Smooth muscle cell of trachea (primary cell): ENCODE data around the gene CHD9NB. TPM values are rescaled to one million over a fixed set of nuclear protein-coding genes. Genes with fewer than 3 reads are reported as not detected.

Source experiments
- total RNA-seq: library from RNA; depleted of rRNA; stranded (reverse); fragments of >200 nt; gene quantifications from 2 replicates; pipeline ENCODE4 v1.2.1, GENCODE V29; 2014

CHD9NB gene
- 1.2 and 4.6 TPM in 2 replicates for total RNA-seq

DNA sequence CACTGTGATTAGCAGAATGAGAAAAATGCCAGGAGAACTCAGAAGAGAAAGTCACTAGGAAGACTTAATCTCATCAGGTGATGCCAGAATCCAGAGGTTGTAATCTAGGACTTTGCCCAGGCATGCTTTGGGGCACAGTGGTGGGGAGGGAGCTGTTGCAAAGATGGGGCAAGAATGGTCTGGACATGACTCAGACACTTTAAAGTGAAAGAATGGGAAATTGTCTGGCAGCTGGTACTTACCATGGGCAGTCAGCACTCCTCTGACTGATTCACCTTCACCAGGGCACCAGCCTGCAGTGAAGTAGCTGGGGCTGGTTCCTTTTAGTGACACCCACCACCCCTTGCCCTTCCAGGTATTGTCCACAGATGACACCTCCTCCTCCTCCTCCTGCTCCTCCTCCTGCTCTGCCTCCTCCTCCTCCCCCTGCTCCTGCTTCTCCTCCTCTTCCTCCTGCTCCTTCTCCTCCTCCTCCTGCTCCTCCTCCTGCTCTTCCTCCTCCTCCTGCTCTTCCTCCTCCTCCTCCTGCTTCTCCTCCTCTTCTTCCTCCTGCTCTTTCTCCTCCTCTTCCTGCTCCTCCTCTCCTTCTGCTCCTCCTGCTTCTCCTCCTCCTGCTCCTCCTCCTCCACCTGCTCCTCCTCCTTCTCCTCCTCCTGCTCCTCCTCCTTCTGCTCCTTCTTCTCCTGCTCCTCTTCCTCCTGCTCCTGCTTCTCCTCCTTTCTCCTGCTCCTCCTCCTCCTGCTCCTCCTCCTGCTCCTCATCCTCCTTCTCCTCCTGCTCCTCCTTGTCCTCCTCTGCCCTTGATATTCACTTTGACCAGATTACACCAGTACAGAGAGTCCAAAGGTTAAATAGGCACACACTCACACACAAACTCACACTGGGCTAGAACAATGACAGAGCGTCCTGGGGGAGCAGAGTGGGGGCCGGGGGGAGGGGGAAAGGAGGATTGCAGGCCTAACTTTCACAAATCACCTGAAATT, at the start of gene CHD9NB:
TSS of gene CHD9NB (minus strand) at position 379 of the 983 bp plus-strand sequence. CDS start 8,739 bp downstream, outside the sequence.

GRCh38 chr16:53054670-53055485, 2.2 kb upstream of the CHD9NB start, which contains the start of gene CHD9:
CHD9 (plus strand) TSS chr16:53054991; CDS start chr16:53156090, 101,099 bp downstream.

Other genes with a start within 250 kb of the CHD9NB start
- gene CHD9, start 2.1 kb upstream of the CHD9NB start, total RNA-seq: 38.0 and 89.7 TPM in 2 replicates